Naive thymus-derived CD4-positive, alpha-beta T cell (primary cell): Measurements from ENCODE around the gene ALDH3A1. TPM values are rescaled to one million over a fixed set of nuclear protein-coding genes. Genes with fewer than 3 reads are reported as not detected.
A peak's percentile ranks its signal among the peaks of the same experiment; 100 is the strongest.

Experiments
- ATAC-seq: fragments of 150-1000 bp; cut with Tn5 transposase; 2 replicates; pipeline ENCODE4 v1.10.0; 2021; ENCODE audit warnings: mild to moderate bottlenecking, moderate library complexity
- CTCF ChIA-PET: fragments of 350-600 bp; sonication (Branson Sonifier 250); formaldehyde crosslinking; loops from one replicate; lab custom pipeline; 2021; ENCODE audit warnings: antibody characterized with exemption; lab: Charles Lee
- POLR2A ChIA-PET: fragments of 350-600 bp; sonication (Branson Sonifier 250); formaldehyde crosslinking; loops from one replicate; lab custom pipeline; 2021; ENCODE audit warnings: antibody characterized with exemption, inconsistent platforms; lab: Charles Lee
- DNase-seq, 9 donors: peaks; one replicate each; pipeline versions ENCODE4 v3.0.0 to v3.0.0-alpha.2; 2020 to 2022; ENCODE audit warnings: mixed read lengths in 1 of 9
- H3K27ac ChIP-seq: one replicate; pipeline ENCODE4 v1.7.0; 2013; ENCODE audit warnings: mild to moderate bottlenecking, low read depth, low read length, moderate library complexity
- H3K27me3 ChIP-seq, 2 donors: one replicate each; pipeline ENCODE4 v1.7.0; 2013; ENCODE audit warnings: low read length in 2 of 2, mild to moderate bottlenecking in 2 of 2, moderate library complexity in 2 of 2; ENCODE audit not compliant: control insufficient read depth in 2 of 2, insufficient read depth in 2 of 2
- H3K36me3 ChIP-seq, 3 experiments: 1 replicate in 2 of 3; 2 replicates in 1 of 3; pipeline ENCODE4 v1.7.0; 2013; ENCODE audit warnings: low read length in 3 of 3, mild to moderate bottlenecking in 3 of 3, moderate library complexity in 1 of 3; ENCODE audit not compliant: insufficient read depth in 3 of 3, control insufficient read depth in 2 of 3
- H3K4me1 ChIP-seq, 2 donors: one replicate each; pipeline ENCODE4 v1.7.0; 2013; ENCODE audit warnings: low read length in 2 of 2, mild to moderate bottlenecking in 2 of 2, moderate library complexity in 1 of 2; ENCODE audit not compliant: control insufficient read depth in 2 of 2, insufficient read depth in 2 of 2
- H3K4me3 ChIP-seq: 2 replicates; pipeline ENCODE4 v1.7.0; 2013; ENCODE audit warnings: mild to moderate bottlenecking, low read length
- H3K9me3 ChIP-seq, 3 experiments: 1 replicate in 2 of 3; 2 replicates in 1 of 3; pipeline ENCODE4 v1.7.0; 2013; ENCODE audit warnings: low read length in 3 of 3; ENCODE audit not compliant: control insufficient read depth in 2 of 3
- H3K27ac Mint-ChIP-seq, 9 donors: one replicate each; pipeline ENCODE4 v1.8.0; 2020 to 2022; ENCODE audit warnings: mixed read lengths in 9 of 9, mild to moderate bottlenecking in 8 of 9, moderate library complexity in 5 of 9, inconsistent platforms in 2 of 9
- H3K27me3 Mint-ChIP-seq, 5 donors: one replicate each; pipeline ENCODE4 v1.8.0; 2021 to 2022; ENCODE audit warnings: mixed read lengths in 5 of 5, mild to moderate bottlenecking in 1 of 5
- H3K36me3 Mint-ChIP-seq, 5 donors: one replicate each; pipeline ENCODE4 v1.8.0; 2020 to 2022; ENCODE audit warnings: mixed read lengths in 5 of 5, mild to moderate bottlenecking in 3 of 5, inconsistent platforms in 1 of 5
- H3K4me1 Mint-ChIP-seq, 7 donors: one replicate each; pipeline ENCODE4 v1.8.0; 2020 to 2022; ENCODE audit warnings: mixed read lengths in 7 of 7, mild to moderate bottlenecking in 3 of 7, inconsistent platforms in 1 of 7
- H3K4me3 Mint-ChIP-seq, 10 donors: one replicate each; pipeline ENCODE4 v1.8.0; 2020 to 2022; ENCODE audit warnings: mild to moderate bottlenecking in 10 of 10, mixed read lengths in 10 of 10, moderate library complexity in 6 of 10, inconsistent platforms in 2 of 10
- H3K9me3 Mint-ChIP-seq, 11 donors: one replicate each; pipeline ENCODE4 v1.8.0; 2020 to 2022; ENCODE audit warnings: mixed read lengths in 11 of 11, mild to moderate bottlenecking in 4 of 11, inconsistent platforms in 1 of 11, moderate library complexity in 1 of 11
- intact Hi-C, 2 donors: fragments of 100-400 bp; cut with micrococcal nuclease; formaldehyde crosslinking; loops; one replicate each; pipeline ENCODE4 v1.15.1; 2023
- polyA plus RNA-seq, 2 donors: library from polyadenylated mRNA; unstranded; fragments of 300-500 nt; fragmentation: Illumina TruSeq; gene quantifications; one replicate each; pipeline ENCODE4 v1.2.3, GENCODE V29; 2021
- total RNA-seq, 6 experiments: library from RNA in 5 of 6; stranded (reverse) in 5 of 6; gene quantifications; 1 replicate in 5 of 6; 2 replicates in 1 of 6; pipeline ENCODE4 v1.2.3 and lab custom pipeline; 2021 to 2026

The ALDH3A1 gene
- total and polyA plus RNA-seq, 7 experiments from 2014 or later = 0.61 TPM; not detected in 6

- no peaks in the 10 kb centered on the region for H3K36me3 Mint-ChIP-seq
- POLR2A ChIA-PET = interaction anchor here (0.6 to 2.0 kb wide), 3 partner anchors 9 to 250 kb away, joined by 3 to 10 read pairs (median 7); no protein-coding TSS in a partner anchor
- DNase-seq = no peak
- H3K9me3 Mint-ChIP-seq = no peaks in the 10 kb centered on the region
- intact Hi-C loops = loop anchor here in 1 of 2 donors (10.0 kb wide), 1 partner anchor 119 kb away; the partner anchor contains the start of gene ALDH3A2
- peaks cover 8 to 33% (median 20%) of the 10 kb centered on the region in 7 donors for H3K4me1 Mint-ChIP-seq
- Histone ChIP-seq H3K4me1 (peaks cover 0 to 17% of the 10 kb centered on the region in 2 donors), H3K27ac (no peak overlapping the region), H3K9me3 (no peaks in the 10 kb centered on the region), H3K4me3 (no peak overlapping the region), H3K36me3 (no peaks in the 10 kb centered on the region), H3K27me3 (no peaks in the 10 kb centered on the region)
- no peak overlapping the region for H3K4me3 Mint-ChIP-seq
- H3K27ac Mint-ChIP-seq = peak overlapping the region in 1 of 9 donors; percentile 10
- peaks cover 0 to 3% (median 0%) of the 10 kb centered on the region in 5 donors for H3K27me3 Mint-ChIP-seq
- ATAC-seq = no peak
- CTCF ChIA-PET = interaction anchor here (0.8 to 7.5 kb wide), 19 partner anchors 8 to 401 kb away, joined by 3 to 67 read pairs (median 5); partner anchors contain the start of gene B9D1
Observed at GRCh38 chr17:19763416-19763815, 15.3 kb upstream of the ALDH3A1 start.

DNA sequence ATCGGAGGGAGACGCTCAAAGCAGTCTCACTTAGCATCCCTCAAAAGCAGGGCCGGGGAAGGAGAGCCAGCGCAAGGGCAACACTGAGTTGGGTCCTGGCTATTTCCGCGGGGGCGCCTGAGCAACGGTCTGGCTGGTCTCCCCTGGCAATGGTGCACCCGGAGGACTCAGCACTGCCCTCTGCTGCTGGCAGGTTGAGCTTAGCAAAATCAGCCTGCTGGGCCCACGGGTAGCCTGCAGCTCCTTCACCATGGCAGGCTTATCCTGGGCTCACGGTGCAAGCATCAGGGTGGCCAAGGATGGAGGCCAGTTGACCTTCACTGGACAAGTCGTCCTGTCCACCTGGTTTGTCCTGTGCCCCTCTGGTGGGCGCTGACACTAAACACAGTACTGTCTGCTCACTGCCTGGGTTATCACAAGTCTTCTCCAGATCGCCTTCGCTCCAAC, 14.4 kb upstream of the ALDH3A1 start:
- no peaks in the 10 kb centered on the region for H3K36me3 Mint-ChIP-seq
- H3K4me1 Mint-ChIP-seq = peaks cover 3 to 24% (median 11%) of the 10 kb centered on the region in 7 donors
- no peak overlapping the region for H3K27ac ChIP-seq
- H3K4me1 ChIP-seq = peaks cover 0 to 10% of the 10 kb centered on the region in 2 donors
- H3K27me3 ChIP-seq = no peaks in the 10 kb centered on the region
- H3K9me3 ChIP-seq = no peaks in the 10 kb centered on the region
- ATAC-seq (peak; percentile 73), DNase-seq (peak; percentile 19 to 68 (median 57))
- CTCF ChIA-PET = interaction anchor here (0.6 to 7.5 kb wide), 25 partner anchors 9 to 400 kb away, joined by 3 to 67 read pairs (median 4); partner anchors contain the start of gene B9D1
- H3K4me3 ChIP-seq = no peak overlapping the region
- intact Hi-C loops = loop anchor here (1.0 to 10.0 kb wide), 4 partner anchors 118 to 400 kb away; partner anchors contain the start of genes ALDH3A2 (in 1 of the 2) and B9D1 (in 1 of the 2)
- H3K27me3 Mint-ChIP-seq = peaks cover 0 to 3% (median 0%) of the 10 kb centered on the region in 5 donors
- no peaks in the 10 kb centered on the region for H3K9me3 Mint-ChIP-seq
- POLR2A ChIA-PET = interaction anchor here (1.0 to 2.0 kb wide), 7 partner anchors 9 to 254 kb away, joined by 3 to 10 read pairs (median 5); partner anchors contain the start of gene ALDH3A2
- H3K36me3 ChIP-seq = no peaks in the 10 kb centered on the region
- H3K27ac Mint-ChIP-seq = peak overlapping the region in 2 of 9 donors; percentile 32 to 41
- H3K4me3 Mint-ChIP-seq = peak overlapping the region in 1 of 10 donors; percentile 34

DNA sequence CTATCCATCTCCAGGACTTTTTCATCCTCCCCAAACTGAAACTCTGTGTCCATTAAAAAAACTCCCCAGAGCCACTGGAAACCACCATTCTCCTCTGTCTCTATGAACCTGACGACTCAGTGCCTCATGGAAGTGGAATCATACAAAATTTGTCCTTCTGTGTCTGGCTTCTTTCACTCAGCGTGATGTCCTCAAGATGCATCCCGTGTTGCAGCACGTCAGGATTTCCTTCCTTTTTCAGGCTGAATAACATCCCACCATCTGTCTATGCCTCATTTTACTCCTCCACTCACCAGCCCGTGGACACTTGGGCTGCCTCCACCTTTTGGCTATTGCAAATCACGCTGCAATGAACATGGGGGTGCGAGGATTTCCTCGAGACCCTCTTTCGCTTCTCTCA, 12.6 kb upstream of the ALDH3A1 start:
- Mint-ChIP-seq H3K4me3 (no peak overlapping the region), H3K27me3 (peaks cover 0 to 6% (median 0%) of the 10 kb centered on the region in 5 donors), H3K27ac (peak overlapping the region in 1 of 9 donors; percentile 84), H3K9me3 (no peaks in the 10 kb centered on the region), H3K4me1 (peaks cover 0 to 14% (median 3%) of the 10 kb centered on the region in 7 donors), H3K36me3 (no peaks in the 10 kb centered on the region)
- CTCF ChIA-PET = interaction anchor here (0.5 to 7.5 kb wide), 5 partner anchors 11 to 294 kb away, joined by 3 to 67 read pairs (median 19); no protein-coding TSS in a partner anchor
- Histone ChIP-seq H3K4me3 (no peak overlapping the region), H3K9me3 (no peaks in the 10 kb centered on the region), H3K27ac (no peak overlapping the region), H3K36me3 (no peaks in the 10 kb centered on the region), H3K27me3 (no peaks in the 10 kb centered on the region), H3K4me1 (no peaks in the 10 kb centered on the region)
- DNase-seq (no peak), ATAC-seq (peak; percentile 31)
- intact Hi-C loops = loop anchor here in 1 of 2 donors (10.0 kb wide), 1 partner anchor 116 kb away; the partner anchor contains the start of gene ALDH3A2
- POLR2A ChIA-PET = interaction anchor here (0.6 kb wide), 1 partner anchor 198 kb away, joined by 3 read pairs; no protein-coding TSS in a partner anchor

DNA sequence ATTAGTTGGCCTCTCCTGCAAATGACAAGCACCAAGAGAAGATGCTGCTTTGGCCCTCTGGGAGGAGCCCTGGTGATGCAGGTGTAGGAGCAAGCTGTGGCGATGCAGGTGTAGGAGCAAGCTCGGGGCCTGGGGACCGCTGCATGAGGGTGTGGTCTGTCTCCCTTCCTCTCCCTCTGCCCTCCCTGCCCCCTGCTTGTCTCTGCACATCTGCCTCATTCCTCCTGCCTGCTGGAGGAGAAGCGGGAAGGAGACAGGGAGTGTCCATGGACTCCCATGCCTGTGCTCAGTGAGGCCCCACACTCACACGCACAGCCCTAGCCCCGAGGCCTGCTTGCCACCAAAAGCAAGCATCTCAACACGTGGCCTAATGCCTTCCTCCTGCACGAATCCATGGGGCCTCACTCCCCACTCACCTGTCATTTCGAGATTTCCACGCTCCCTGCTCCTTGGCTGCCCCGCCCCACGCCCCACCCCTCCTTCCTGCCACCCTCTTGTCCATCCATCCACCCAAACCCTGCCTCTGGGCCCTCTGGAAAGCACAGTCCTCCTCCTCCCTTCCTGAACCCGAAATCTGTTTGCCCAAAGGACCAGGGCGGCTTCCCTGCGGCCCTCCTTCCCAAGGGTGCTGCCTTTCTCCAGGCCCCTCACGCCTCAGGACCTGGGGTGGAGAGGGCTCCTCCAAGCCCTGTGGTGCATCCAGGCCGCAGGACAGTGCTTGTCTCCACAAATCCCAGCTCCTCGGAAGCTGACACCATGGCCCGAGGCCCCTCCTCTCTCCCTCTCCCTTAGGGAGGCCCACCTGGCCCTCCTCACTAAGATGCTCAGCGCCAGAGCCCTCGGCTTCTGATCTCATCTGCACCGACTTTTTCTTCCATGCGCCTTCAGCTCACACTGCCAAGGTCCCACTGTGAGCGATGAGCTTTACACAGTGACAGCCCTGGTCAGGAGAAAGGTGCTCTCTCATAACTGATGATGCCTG, 11.8 kb upstream of the ALDH3A1 start:
- POLR2A ChIA-PET = no interaction called here
- Mint-ChIP-seq H3K27ac (no peak overlapping the region), H3K4me1 (peaks cover 0 to 14% (median 3%) of the 10 kb centered on the region in 7 donors)

DNA sequence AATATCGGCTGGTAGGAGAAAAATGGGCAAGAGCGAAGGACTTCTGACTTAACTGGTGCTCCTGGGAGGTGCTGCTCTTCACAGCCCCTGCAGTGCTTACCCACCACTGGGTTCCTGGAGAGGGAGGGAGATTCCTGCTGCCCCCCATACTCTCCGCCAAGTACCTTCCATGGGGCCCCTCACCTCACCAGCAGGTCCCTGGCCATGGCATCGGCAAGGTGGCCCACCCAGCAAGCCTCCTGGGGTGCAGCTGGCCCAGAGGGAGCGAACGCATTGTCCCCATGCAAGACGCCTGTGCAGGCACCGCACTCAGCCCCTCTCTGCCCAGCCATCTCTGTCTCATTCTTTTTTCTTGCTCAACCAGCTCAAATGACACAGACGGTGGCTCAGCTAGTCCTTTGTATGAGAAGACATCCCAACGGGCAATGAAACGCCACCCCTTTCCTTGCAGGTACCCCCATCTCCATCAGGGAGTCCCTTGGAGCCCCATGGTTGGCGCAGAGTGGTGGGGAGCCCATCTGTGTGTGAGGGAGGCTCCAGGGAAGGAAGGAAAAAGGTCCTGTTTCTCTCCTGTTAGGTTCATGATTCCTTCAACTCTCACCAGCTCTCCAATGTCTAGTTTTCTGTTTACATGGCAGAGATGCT, 9.6 kb upstream of the ALDH3A1 start:
- intact Hi-C loops = no loop called here
- ATAC-seq = no peak
- ChIA-PET CTCF (no interaction called here), POLR2A (no interaction called here)
- no peaks in the 10 kb centered on the region for H3K9me3 ChIP-seq
- H3K4me3 ChIP-seq = no peak overlapping the region
- H3K36me3 ChIP-seq = no peaks in the 10 kb centered on the region
- no peak overlapping the region for H3K27ac Mint-ChIP-seq
- no peaks in the 10 kb centered on the region for H3K4me1 ChIP-seq
- no peaks in the 10 kb centered on the region for H3K9me3 Mint-ChIP-seq
- H3K27me3 Mint-ChIP-seq = peaks cover 0 to 8% (median 5%) of the 10 kb centered on the region in 5 donors
- H3K4me3 Mint-ChIP-seq = no peak overlapping the region
- peaks cover 0 to 5% (median under 1%) of the 10 kb centered on the region in 7 donors for H3K4me1 Mint-ChIP-seq
- no peaks in the 10 kb centered on the region for H3K27me3 ChIP-seq
- no peak for DNase-seq
- H3K27ac ChIP-seq = no peak overlapping the region
- H3K36me3 Mint-ChIP-seq = no peaks in the 10 kb centered on the region

More for the DNA sequence above, 11.8 kb upstream of the ALDH3A1 start:
- no peak overlapping the region for H3K4me3 ChIP-seq
- no peaks in the 10 kb centered on the region for H3K9me3 Mint-ChIP-seq
- no peaks in the 10 kb centered on the region for H3K36me3 ChIP-seq
- no peaks in the 10 kb centered on the region for H3K9me3 ChIP-seq
- no peak for DNase-seq
- peaks cover 0 to 6% (median 0%) of the 10 kb centered on the region in 5 donors for H3K27me3 Mint-ChIP-seq
- CTCF ChIA-PET = interaction anchor here (0.6 to 3.9 kb wide), 5 partner anchors 12 to 388 kb away, joined by 3 to 37 read pairs (median 5); no protein-coding TSS in a partner anchor
- no peaks in the 10 kb centered on the region for H3K27me3 ChIP-seq
- no peak overlapping the region for H3K4me3 Mint-ChIP-seq
- H3K4me1 ChIP-seq = no peaks in the 10 kb centered on the region
- H3K36me3 Mint-ChIP-seq = no peaks in the 10 kb centered on the region
- intact Hi-C loops = loop anchor here in 1 of 2 donors (10.0 kb wide), 1 partner anchor 115 kb away; the partner anchor contains the start of gene ALDH3A2
- ATAC-seq = no peak
- no peak overlapping the region for H3K27ac ChIP-seq

DNA sequence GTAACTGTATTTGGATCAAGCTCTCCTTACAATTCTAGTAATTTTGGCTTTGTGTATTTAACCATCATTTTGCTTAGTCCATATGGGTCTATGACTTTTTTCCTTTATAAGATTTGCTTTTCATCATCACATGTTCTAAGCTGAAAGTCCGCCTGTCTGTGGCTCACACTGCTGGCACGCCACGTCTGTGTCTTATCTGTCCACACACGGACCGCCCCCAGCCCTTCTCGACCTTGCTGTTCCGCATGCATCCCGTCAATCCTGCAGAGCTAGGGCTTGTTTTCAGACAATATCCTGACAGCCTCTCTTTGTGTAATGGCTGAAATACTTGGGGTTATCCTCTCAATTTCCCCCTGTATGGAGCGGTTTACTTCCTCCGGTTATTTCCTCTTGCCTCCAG, 8.4 kb upstream of the ALDH3A1 start:
- no peaks in the 10 kb centered on the region for H3K4me1 ChIP-seq
- no peak overlapping the region for H3K4me3 ChIP-seq
- Mint-ChIP-seq H3K36me3 (no peaks in the 10 kb centered on the region), H3K4me1 (peaks cover 0 to 1% (median 0%) of the 10 kb centered on the region in 7 donors), H3K27me3 (peaks cover 0 to 6% (median 5%) of the 10 kb centered on the region in 5 donors), H3K27ac (no peak overlapping the region), H3K4me3 (no peak overlapping the region), H3K9me3 (no peaks in the 10 kb centered on the region)
- H3K27ac ChIP-seq = no peak overlapping the region
- intact Hi-C loops = no loop called here
- CTCF ChIA-PET = interaction anchor here (1.2 to 1.6 kb wide), 2 partner anchors 10 to 241 kb away, joined by 3 to 4 read pairs; no protein-coding TSS in a partner anchor
- H3K36me3 ChIP-seq = no peaks in the 10 kb centered on the region
- POLR2A ChIA-PET = no interaction called here
- no peaks in the 10 kb centered on the region for H3K27me3 ChIP-seq
- ATAC-seq (no peak), DNase-seq (no peak)
- no peaks in the 10 kb centered on the region for H3K9me3 ChIP-seq
